SIG-M5 treated with dmso at 0.1 percent for 504 hours (cell line): Measurements from ENCODE around the gene RORB.

Experiments used
- DNase-seq: peaks from one replicate; lab custom pipeline; 2025; ENCODE audit not compliant: unreplicated experiment; lab: John Stamatoyannopoulos, UW

RORB gene

DNA sequence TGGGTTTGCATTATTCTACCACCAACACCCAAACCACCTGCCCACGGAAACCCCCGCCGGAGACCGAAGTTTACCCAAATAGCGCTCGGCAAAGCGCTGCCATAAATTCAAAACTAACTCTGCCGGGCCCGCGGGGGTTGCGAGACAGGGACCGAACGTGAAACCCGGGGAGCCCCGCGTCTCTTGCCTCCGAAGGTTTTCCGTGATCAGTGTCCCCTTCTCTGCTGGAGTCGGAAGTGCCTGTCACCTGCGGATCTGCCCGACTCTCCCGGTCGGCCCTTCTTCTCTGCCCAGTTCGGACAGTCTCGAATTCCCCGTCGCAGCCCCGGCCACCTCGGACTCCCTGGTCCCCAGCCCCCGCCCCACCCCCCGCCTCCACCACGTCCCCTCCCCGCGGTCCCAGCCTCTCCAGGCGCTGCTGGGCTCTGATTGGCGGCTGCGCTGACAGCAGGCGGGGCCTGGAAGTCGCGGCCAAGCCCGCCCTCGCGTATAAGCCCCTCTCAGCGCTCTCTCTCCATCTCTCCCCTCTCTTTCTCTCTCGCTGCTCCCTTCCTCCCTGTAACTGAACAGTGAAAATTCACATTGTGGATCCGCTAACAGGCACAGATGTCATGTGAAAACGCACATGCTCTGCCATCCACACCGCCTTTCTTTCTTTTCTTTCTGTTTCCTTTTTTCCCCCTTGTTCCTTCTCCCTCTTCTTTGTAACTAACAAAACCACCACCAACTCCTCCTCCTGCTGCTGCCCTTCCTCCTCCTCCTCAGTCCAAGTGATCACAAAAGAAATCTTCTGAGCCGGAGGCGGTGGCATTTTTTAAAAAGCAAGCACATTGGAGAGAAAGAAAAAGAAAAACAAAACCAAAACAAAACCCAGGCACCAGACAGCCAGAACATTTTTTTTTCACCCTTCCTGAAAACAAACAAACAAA is at the start of gene RORB:
Gene RORB, plus strand, starts transcription at position 517 of the 929 bp plus-strand sequence. CDS start 642 bp downstream, outside the sequence.
- no peak for DNase-seq

GRCh38 chr9:74447451-74448193 is 49.5 kb upstream of the RORB start:
- no peak for DNase-seq

DNA sequence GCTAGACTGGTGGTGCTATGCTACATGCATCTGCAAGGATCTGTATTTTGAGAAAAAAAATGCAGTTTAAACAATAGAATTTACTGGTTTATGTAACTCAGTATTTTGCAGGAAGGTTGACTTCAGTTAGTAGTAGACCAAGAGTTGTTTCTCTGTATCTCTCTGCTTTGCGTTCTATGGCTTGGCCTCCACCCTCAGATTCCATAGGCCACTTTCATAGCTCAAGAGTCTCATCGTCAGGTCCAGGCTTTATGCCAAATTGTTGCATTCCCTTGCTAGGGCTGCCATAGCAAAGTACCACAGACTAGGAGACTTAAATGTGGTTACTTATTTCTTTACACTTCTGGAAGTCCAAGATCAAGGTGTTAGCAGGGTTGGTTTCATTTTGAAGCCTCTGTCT is 48.1 kb upstream of the RORB start:
- DNase-seq, result no peak

GRCh38 chr9:74458832-74459231 is 38.3 kb upstream of the RORB start:
- no peak for DNase-seq

GRCh38 chr9:74463825-74464224 is 33.3 kb upstream of the RORB start:
- no peak for DNase-seq

DNA sequence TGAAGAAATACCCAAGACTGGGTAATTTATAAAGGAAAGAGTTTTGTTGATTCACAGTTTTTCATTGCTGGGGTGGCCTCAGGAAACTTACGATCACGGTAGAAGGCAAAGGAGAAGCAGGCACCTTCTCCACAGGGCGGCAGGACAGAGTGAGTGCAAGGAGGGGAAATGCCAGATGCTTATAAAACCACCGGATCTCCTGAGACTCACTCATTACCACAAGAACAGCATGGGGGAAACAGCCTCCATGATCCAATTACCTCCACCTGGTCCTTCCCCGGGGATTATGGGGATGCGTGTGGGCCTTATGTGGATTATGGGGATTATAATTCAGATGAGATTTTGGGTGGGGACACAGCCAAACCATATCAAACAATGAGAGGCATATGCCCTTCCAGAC is 18.5 kb upstream of the RORB start:
- DNase-seq, result no peak

- DNase-seq, result no peak
Measured at GRCh38 chr9:74479711-74480110, 17.4 kb upstream of the RORB start.

DNA sequence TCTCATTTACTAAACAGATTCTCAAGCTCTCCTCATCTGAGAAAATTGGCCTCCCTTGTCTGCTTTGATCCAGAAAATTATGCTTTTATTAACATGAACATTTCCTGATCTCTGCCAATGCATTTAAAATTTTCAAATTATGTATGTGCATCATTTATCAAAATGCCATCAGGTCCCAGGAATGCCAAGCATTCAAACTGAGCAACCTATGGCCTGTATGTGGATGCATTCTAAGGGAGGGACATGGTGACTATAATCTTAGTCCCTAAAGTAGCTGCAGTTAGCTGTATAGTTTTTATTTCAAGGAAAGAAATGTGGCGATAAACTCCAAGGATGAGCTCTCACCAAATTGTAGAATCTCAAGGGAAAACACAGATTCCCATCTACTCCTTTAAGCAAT is 9.7 kb upstream of the RORB start:
- no peak for DNase-seq

GRCh38 chr9:74493512-74493911 is 3.6 kb upstream of the RORB start:
- no peak for DNase-seq

DNA sequence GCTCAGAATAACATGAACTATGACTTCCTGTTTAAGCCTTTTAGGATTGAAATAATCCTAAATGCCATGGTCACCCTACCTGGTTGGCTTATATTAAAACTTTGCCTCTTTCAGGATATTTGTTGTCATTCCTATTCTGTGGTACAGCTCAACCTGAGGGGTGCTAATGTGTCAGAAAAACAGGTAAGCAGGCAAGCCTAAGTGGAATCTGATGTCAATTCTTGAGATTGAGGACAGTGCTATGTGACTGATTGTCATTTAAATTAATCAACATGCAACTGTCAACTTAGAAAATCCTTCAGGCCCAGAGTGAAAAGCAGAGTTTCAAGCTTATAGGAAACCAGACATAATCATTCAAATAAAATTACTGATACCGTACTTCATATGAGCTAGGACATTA is 2.6 kb upstream of the RORB start:
- no peak for DNase-seq

DNA sequence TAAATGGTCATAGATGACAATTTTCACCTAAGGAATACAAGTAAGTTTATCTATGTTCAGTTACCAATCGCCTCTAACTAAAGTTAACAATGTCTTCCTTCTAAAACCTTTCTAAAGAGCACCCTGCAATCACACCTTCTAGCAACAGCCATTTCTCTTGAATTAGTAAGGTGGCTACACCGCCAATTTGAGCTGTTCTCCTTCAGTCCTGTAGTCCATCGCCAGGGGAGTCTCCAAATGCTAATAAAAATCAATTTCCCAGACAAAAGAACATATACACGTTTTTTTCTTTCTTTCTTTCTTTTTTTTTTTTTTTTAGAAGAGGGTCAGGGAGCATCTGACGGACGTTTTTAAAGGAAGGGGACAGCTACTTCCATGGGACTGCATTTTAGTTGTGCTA is 729 bp upstream of the RORB start:
- DNase-seq, result no peak

GRCh38 chr9:74497748-74498620 is 849 bp downstream of the RORB start:
- DNase-seq, result no peak

- no peak for DNase-seq
Measured at GRCh38 chr9:74498621-74499095, 1.5 kb downstream of the RORB start.

GRCh38 chr9:74499111-74499601 is 2.0 kb downstream of the RORB start:
- DNase-seq, result no peak

DNA sequence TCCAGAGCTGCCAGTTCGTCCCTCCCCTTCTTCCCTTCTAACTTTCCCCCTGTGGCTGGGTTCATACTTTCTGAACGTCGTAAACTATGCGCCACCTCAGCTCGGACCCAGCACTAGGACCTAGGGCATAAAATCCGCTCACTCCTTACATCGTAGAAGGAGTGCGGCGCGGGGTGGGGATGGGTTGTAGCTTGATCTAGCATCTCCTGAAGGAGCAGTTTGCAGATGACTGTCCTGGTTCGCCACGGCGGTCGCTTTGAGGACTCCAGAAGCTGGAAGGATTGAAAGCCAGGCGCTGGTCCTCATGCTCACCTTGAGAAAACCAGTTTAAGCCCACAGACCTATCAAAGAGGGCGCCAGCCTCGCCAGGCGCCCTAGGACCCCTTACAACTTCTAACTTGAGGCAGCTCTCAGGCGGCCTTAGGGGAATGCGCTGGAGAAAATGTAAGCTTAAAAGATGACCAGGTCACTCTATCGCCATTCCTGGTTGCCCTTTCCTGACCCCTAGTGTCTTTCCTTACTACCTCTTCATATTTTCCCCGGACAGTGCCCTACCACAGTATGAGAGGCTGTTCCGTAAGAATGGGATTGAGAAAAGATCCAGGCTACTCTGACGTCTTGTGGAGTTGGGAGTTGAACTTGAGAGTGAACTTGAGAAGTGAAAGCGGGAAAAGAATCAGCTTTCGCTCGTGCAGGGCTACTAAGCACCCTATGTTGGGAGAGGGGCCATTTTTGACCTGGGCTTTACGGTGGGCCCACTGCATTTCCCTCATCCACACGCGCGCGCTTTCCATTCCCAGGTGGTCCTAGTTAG is 2.8 kb downstream of the RORB start:
- no peak for DNase-seq

GRCh38 chr9:74500584-74500924 is 3.4 kb downstream of the RORB start:
- DNase-seq, result no peak

GRCh38 chr9:74501570-74501969 is 4.4 kb downstream of the RORB start:
- no peak for DNase-seq

GRCh38 chr9:74503219-74503618 is 6.1 kb downstream of the RORB start:
- DNase-seq, result no peak

GRCh38 chr9:74503666-74504065 is 6.5 kb downstream of the RORB start:
- no peak for DNase-seq

DNA sequence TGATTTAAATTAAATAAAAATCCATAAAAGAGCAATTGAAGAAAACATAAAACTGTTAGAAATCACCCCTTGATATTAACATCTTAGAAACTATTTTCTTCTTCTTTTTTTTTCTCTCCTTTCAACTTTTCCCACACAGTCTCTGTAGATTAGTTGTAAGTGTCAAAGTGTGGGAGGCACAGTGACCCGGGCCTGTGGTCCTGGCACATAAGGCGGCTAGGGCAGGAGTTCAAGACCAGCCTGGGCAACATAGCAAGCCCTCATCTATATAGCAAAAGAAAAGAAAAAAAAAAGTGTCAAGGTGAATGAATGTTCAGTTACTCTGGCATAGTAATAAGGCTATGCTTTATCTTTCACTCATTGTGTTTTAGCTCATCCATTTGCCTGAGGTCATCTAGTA is 14.2 kb downstream of the RORB start:
- no peak for DNase-seq
